ENCODE results near the gene NPEPPS.

DNA sequence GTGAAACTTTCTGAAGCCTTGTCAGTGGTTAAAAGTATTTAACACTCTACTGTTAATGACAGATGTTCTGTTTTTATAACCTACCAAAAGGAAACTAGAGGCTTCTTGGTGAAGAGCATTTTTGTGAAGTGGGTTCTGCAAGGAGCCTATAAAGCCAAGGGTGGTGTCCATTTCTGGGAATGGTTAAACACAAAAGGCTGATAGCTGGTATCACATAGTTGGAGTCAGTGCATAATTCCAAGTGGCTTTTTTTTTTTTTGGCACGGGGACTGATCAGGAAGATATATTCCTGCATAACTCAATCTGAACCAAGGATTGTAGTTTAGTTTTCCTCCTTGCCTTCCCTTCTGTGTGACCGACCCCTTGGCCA is 91.3 kb downstream of the NPEPPS start:
- TF ChIP-seq CTCF (IDR thresholded peaks at IDR 0.05) (no peak), POLR2A (IDR thresholded peaks at IDR 0.05) (no peak), EP300 (IDR thresholded peaks at IDR 0.05) (no peak)

All from ovary (tissue), 3 donors.